Hepatocyte (in vitro differentiated cells): Measurements from ENCODE around the gene SHISA6. TPM values are rescaled to one million over a fixed set of nuclear protein-coding genes. Genes with fewer than 3 reads are reported as not detected.

Source experiments
- DNase-seq: peaks from one replicate; pipeline ENCODE4 v3.0.0-alpha.2; 2016; ENCODE audit warnings: low spot score
- H2AFZ ChIP-seq: fragments of 200-600 bp; sonication (generic); 2 replicates; pipeline ENCODE4 v1.6.0; 2016; ENCODE audit warnings: antibody characterized with exemption, mild to moderate bottlenecking
- H3K27ac ChIP-seq: fragments of 200-600 bp; sonication (generic); 2 replicates; pipeline ENCODE4 v1.5.1; 2016; ENCODE audit warnings: mild to moderate bottlenecking
- H3K27me3 ChIP-seq: fragments of 200-600 bp; sonication (generic); 2 replicates; pipeline ENCODE4 v1.6.1; 2016
- H3K36me3 ChIP-seq: fragments of 200-600 bp; sonication (generic); replicated peaks from 2 replicates; pipeline ENCODE4 v1.5.1; 2016; ENCODE audit warnings: low read depth; ENCODE audit not compliant: insufficient read depth
- H3K4me1 ChIP-seq: fragments of 200-600 bp; sonication (generic); 2 replicates; pipeline ENCODE4 v1.5.1; 2016; ENCODE audit warnings: mild to moderate bottlenecking, moderate library complexity; ENCODE audit not compliant: insufficient read depth
- H3K4me2 ChIP-seq: fragments of 200-600 bp; sonication (generic); 2 replicates; pipeline ENCODE4 v1.6.0; 2016
- H3K4me3 ChIP-seq: fragments of 200-600 bp; sonication (generic); 2 replicates; pipeline ENCODE4 v1.5.1; 2016; ENCODE audit warnings: mild to moderate bottlenecking
- H3K79me2 ChIP-seq: fragments of 200-600 bp; sonication (generic); 2 replicates; pipeline ENCODE4 v1.6.0; 2017; ENCODE audit warnings: mild to moderate bottlenecking
- H3K9me2 ChIP-seq: fragments of 200-600 bp; sonication (generic); replicated peaks from 2 replicates; pipeline ENCODE4 v1.6.0; 2017; ENCODE audit warnings: mild to moderate bottlenecking; ENCODE audit not compliant: insufficient read depth
- H3K9me3 ChIP-seq: fragments of 200-600 bp; sonication (generic); 2 replicates; pipeline ENCODE4 v1.5.1; 2016; ENCODE audit warnings: low read depth, mild to moderate bottlenecking
- H4K20me1 ChIP-seq: fragments of 200-600 bp; sonication (generic); 2 replicates; pipeline ENCODE4 v1.6.0; 2016; ENCODE audit warnings: mild to moderate bottlenecking; ENCODE audit not compliant: insufficient read depth, poor library complexity, severe bottlenecking
- CTCF ChIP-seq: fragments of 200-600 bp; sonication (generic); IDR thresholded peaks from 2 replicates; pipeline ENCODE4 v1.5.1; 2016; ENCODE audit warnings: antibody characterized with exemption, mild to moderate bottlenecking; ENCODE audit not compliant: poor library complexity
- EZH2 ChIP-seq: fragments of 200-600 bp; sonication (generic); IDR thresholded peaks from 2 replicates; pipeline ENCODE4 v1.6.1; 2016; ENCODE audit warnings: antibody characterized with exemption, mild to moderate bottlenecking, borderline replicate concordance
- EZH2phosphoT487 ChIP-seq: fragments of 200-600 bp; sonication (generic); IDR thresholded peaks from one replicate; pipeline ENCODE4 v1.6.1; 2018; ENCODE audit warnings: antibody characterized with exemption, mild to moderate bottlenecking, low read depth, moderate library complexity; ENCODE audit not compliant: unreplicated experiment, severe bottlenecking
- WGBS: methylation state at CpG from one replicate; pipeline ENCODE4 v1.1.6; 2016; ENCODE audit warnings: low lambda C conversion rate; ENCODE audit errors: missing lambda C conversion rate; 5-methylcytosine and 5-hydroxymethylcytosine counted together
- polyA plus RNA-seq: library from polyadenylated mRNA; unstranded; fragments of >200 nt; fragmentation: Nextera tagmentation; extraction: Ambion mirVana; gene quantifications from 2 replicates; pipeline ENCODE4 v1.2.1, GENCODE V29; 2016
- total RNA-seq: library from RNA; depleted of rRNA; stranded (reverse); fragments of >200 nt; gene quantifications from 2 replicates; pipeline ENCODE4 v1.2.3, GENCODE V29; 2014

SHISA6 gene
- total and polyA plus RNA-seq, 2 experiments from 2014 or later = 0.21 to 0.80 TPM

GRCh38 chr17:11252146-11252545 lies 11.1 kb downstream of the SHISA6 start:
- Histone ChIP-seq H3K4me1 (no peaks in the 10 kb centered on the region), H3K36me3 (no peaks in the 10 kb centered on the region), H3K27ac (no peak overlapping the region), H2AFZ (no peak overlapping the region), H3K79me2 (no peaks in the 10 kb centered on the region), H3K4me3 (no peak overlapping the region), H3K9me2 (no peaks in the 10 kb centered on the region), H3K9me3 (no peaks in the 10 kb centered on the region), H3K4me2 (no peak overlapping the region), H4K20me1 (no peaks in the 10 kb centered on the region), H3K27me3 (peaks cover 3% of the 10 kb centered on the region)
- DNase-seq = no peak
- 90% methylated on average over 11 of the region's 11 CpGs for WGBS
- no peak for TF ChIP-seq EZH2
- TF ChIP-seq EZH2phosphoT487 = no peak
- no peak for TF ChIP-seq CTCF

- Histone ChIP-seq H3K4me1 (no peaks in the 10 kb centered on the region), H2AFZ (no peak overlapping the region), H3K4me3 (no peak overlapping the region), H3K79me2 (no peaks in the 10 kb centered on the region), H3K27me3 (no peaks in the 10 kb centered on the region), H3K36me3 (no peaks in the 10 kb centered on the region), H3K9me2 (no peaks in the 10 kb centered on the region), H3K9me3 (no peaks in the 10 kb centered on the region), H4K20me1 (no peaks in the 10 kb centered on the region), H3K27ac (no peak overlapping the region), H3K4me2 (no peak overlapping the region)
- WGBS = 73% methylated on average over 11 of the region's 11 CpGs
- no peak for DNase-seq
- no peak for TF ChIP-seq EZH2phosphoT487
- TF ChIP-seq CTCF = no peak
- no peak for TF ChIP-seq EZH2
Measured at GRCh38 chr17:11256877-11257276, 15.9 kb downstream of the SHISA6 start.

GRCh38 chr17:11264183-11264871 lies 23.3 kb downstream of the SHISA6 start:
- H3K4me1 ChIP-seq = no peaks in the 10 kb centered on the region
- no peaks in the 10 kb centered on the region for H4K20me1 ChIP-seq
- TF ChIP-seq EZH2 = no peak
- TF ChIP-seq CTCF = peak; percentile 29
- no peaks in the 10 kb centered on the region for H3K27me3 ChIP-seq
- DNase-seq = no peak
- H3K9me3 ChIP-seq = no peaks in the 10 kb centered on the region
- H3K9me2 ChIP-seq = no peaks in the 10 kb centered on the region
- H3K4me3 ChIP-seq = no peak overlapping the region
- H3K36me3 ChIP-seq = no peaks in the 10 kb centered on the region
- H2AFZ ChIP-seq = no peak overlapping the region
- H3K79me2 ChIP-seq = no peaks in the 10 kb centered on the region
- no peak overlapping the region for H3K4me2 ChIP-seq
- H3K27ac ChIP-seq = no peak overlapping the region
- 87% methylated on average over 2 of the region's 2 CpGs for WGBS
